GM23338 (cell line): ENCODE results near the gene MLF2. TPM values are rescaled to one million over a fixed set of nuclear protein-coding genes. Genes with fewer than 3 reads are reported as not detected.

Experiments used
- ATAC-seq: fragments of 200-7000 bp; cut with Tn5 transposase; 3 replicates; pipeline ENCODE4 v1.9.1; 2020
- DNase-seq: peaks from one replicate; pipeline ENCODE4 v3.0.0-alpha.2; 2015; ENCODE audit warnings: low spot score
- H2AFZ ChIP-seq: fragments of 200-600 bp; sonication (generic); 2 replicates; pipeline ENCODE4 v1.8.0; 2016; ENCODE audit warnings: antibody characterized with exemption, mild to moderate bottlenecking, moderate library complexity
- H3F3A ChIP-seq: fragments of 200-600 bp; sonication (generic); replicated peaks from 2 replicates; pipeline ENCODE4 v1.8.0; 2017; ENCODE audit warnings: antibody characterized with exemption, mixed run types, low read depth
- H3K27ac ChIP-seq: fragments of 200-600 bp; sonication (generic); 2 replicates; pipeline ENCODE4 v1.6.1; 2016; ENCODE audit warnings: low read depth
- H3K27me3 ChIP-seq: fragments of 200-600 bp; sonication (generic); 2 replicates; pipeline ENCODE4 v1.8.0; 2016; ENCODE audit warnings: mild to moderate bottlenecking, mixed run types, moderate library complexity; ENCODE audit not compliant: insufficient read depth
- H3K36me3 ChIP-seq: fragments of 200-600 bp; sonication (generic); 2 replicates; pipeline ENCODE4 v1.8.0; 2016; ENCODE audit warnings: mild to moderate bottlenecking; ENCODE audit not compliant: insufficient read depth
- H3K4me1 ChIP-seq: fragments of 200-600 bp; sonication (generic); 2 replicates; pipeline ENCODE4 v1.8.0; 2016; ENCODE audit warnings: mild to moderate bottlenecking, moderate library complexity; ENCODE audit not compliant: insufficient read depth
- H3K4me2 ChIP-seq: fragments of 200-600 bp; sonication (generic); 2 replicates; pipeline ENCODE4 v1.7.1; 2017; ENCODE audit warnings: mixed run types
- H3K4me3 ChIP-seq: fragments of 200-600 bp; sonication (generic); 2 replicates; pipeline ENCODE4 v1.6.1; 2016; ENCODE audit warnings: mixed run types
- H3K79me2 ChIP-seq: fragments of 200-600 bp; sonication (generic); replicated peaks from 2 replicates; pipeline ENCODE4 v1.8.0; 2017; ENCODE audit warnings: mild to moderate bottlenecking; ENCODE audit not compliant: insufficient read depth
- H3K9me2 ChIP-seq: fragments of 200-600 bp; sonication (generic); 2 replicates; pipeline ENCODE4 v1.8.0; 2017; ENCODE audit not compliant: insufficient read depth
- H4K20me1 ChIP-seq: fragments of 200-600 bp; sonication (generic); replicated peaks from 2 replicates; pipeline ENCODE4 v1.8.0; 2017; ENCODE audit warnings: mild to moderate bottlenecking; ENCODE audit not compliant: insufficient read depth
- H3K27ac Mint-ChIP-seq: 2 replicates; pipeline ENCODE4 v1.8.0; 2020; ENCODE audit warnings: inconsistent platforms, mild to moderate bottlenecking, moderate library complexity, mixed read lengths
- H3K27me3 Mint-ChIP-seq: 3 replicates; pipeline ENCODE4 v1.8.0; 2022; ENCODE audit warnings: low read depth, mild to moderate bottlenecking, moderate library complexity, mixed read lengths, inconsistent platforms; ENCODE audit not compliant: insufficient read depth, poor library complexity
- H3K36me3 Mint-ChIP-seq: 3 replicates; pipeline ENCODE4 v1.8.0; 2021; ENCODE audit warnings: low read depth, mild to moderate bottlenecking, inconsistent platforms, moderate library complexity, mixed read lengths
- H3K4me1 Mint-ChIP-seq: 3 replicates; pipeline ENCODE4 v1.8.0; 2020; ENCODE audit warnings: mild to moderate bottlenecking, inconsistent platforms, mixed read lengths
- H3K4me3 Mint-ChIP-seq: 3 replicates; pipeline ENCODE4 v1.8.0; 2021; ENCODE audit warnings: moderate library complexity, mild to moderate bottlenecking, inconsistent platforms, mixed read lengths
- H3K9me3 Mint-ChIP-seq: 3 replicates; pipeline ENCODE4 v1.8.0; 2020; ENCODE audit warnings: moderate library complexity, mild to moderate bottlenecking, inconsistent platforms, mixed read lengths
- CREB1 ChIP-seq: fragments of 250-450 bp; sonication (Bioruptor Pico); IDR thresholded peaks from 2 replicates; pipeline ENCODE4 v1.5.0; 2020; ENCODE audit warnings: low read depth, mild to moderate bottlenecking, moderate library complexity
- CTCF ChIP-seq, 2 experiments: fragments of 200-600 bp in 1 of 2; sonication (generic) in 1 of 2; conservative IDR thresholded peaks; 2 replicates each; pipeline versions ENCODE4 v1.5.1 to v1.6.1; 2016 to 2017; ENCODE audit warnings: antibody characterized with exemption in 2 of 2, low read depth in 2 of 2, mild to moderate bottlenecking in 2 of 2, moderate library complexity in 1 of 2
- ETS1 ChIP-seq: IDR thresholded peaks from 2 replicates; pipeline ENCODE4 v1.6.1; 2016; ENCODE audit warnings: antibody characterized with exemption
- EZH2 ChIP-seq: fragments of 200-600 bp; sonication (generic); IDR thresholded peaks from one replicate; pipeline ENCODE4 v1.8.0; 2017; ENCODE audit warnings: antibody characterized with exemption, mild to moderate bottlenecking, low read depth; ENCODE audit not compliant: unreplicated experiment
- EZH2phosphoT487 ChIP-seq: fragments of 200-600 bp; sonication (generic); IDR thresholded peaks from one replicate; pipeline ENCODE4 v1.8.1; 2018; ENCODE audit warnings: antibody characterized with exemption; ENCODE audit not compliant: unreplicated experiment
- JUNB ChIP-seq: IDR thresholded peaks from one replicate; pipeline ENCODE4 v1.6.1; 2016; ENCODE audit warnings: antibody characterized with exemption; ENCODE audit not compliant: unreplicated experiment
- NANOG ChIP-seq: IDR thresholded peaks from 2 replicates; pipeline ENCODE4 v1.6.1; 2016; ENCODE audit warnings: antibody characterized with exemption, borderline replicate concordance
- POLR2AphosphoS5 ChIP-seq: IDR thresholded peaks from 2 replicates; pipeline ENCODE4 v1.6.1; 2016; ENCODE audit warnings: antibody characterized with exemption, low read depth
- STAT1 ChIP-seq: IDR thresholded peaks from one replicate; pipeline ENCODE4 v1.6.1; 2016; ENCODE audit warnings: antibody characterized with exemption; ENCODE audit not compliant: unreplicated experiment
- ZNF114 ChIP-seq: fragments of 250-450 bp; sonication (Bioruptor Pico); IDR thresholded peaks from 2 replicates; pipeline ENCODE4 v1.5.0; 2020; ENCODE audit warnings: mild to moderate bottlenecking, moderate library complexity
- ZNF331 ChIP-seq: fragments of 250-450 bp; sonication (Bioruptor Pico); IDR thresholded peaks from 2 replicates; pipeline ENCODE4 v1.5.0; 2020; ENCODE audit warnings: low read depth, mild to moderate bottlenecking, moderate library complexity
- polyA plus RNA-seq: library from polyadenylated mRNA; unstranded; fragments of >200 nt; fragmentation: Nextera tagmentation; extraction: Ambion mirVana; gene quantifications from 2 replicates; pipeline ENCODE4 v1.2.1, GENCODE V29; 2016
- total RNA-seq: library from RNA; depleted of rRNA; stranded (reverse); fragments of >200 nt; shearing (Covaris generic); gene quantifications from 2 replicates; pipeline ENCODE4 v1.2.3, GENCODE V29; 2014
- TF ChIP-seq, protein P1 (sequence below): fragments of 250-450 bp; sonication (Bioruptor Pico); IDR thresholded peaks from 2 replicates; pipeline ENCODE4 v1.5.0; 2020; ENCODE audit warnings: mild to moderate bottlenecking, moderate library complexity
- TF ChIP-seq, protein P2 (sequence below): IDR thresholded peaks from one replicate; pipeline ENCODE4 v1.6.1; 2018; ENCODE audit warnings: antibody characterized with exemption; ENCODE audit not compliant: unreplicated experiment

MLF2 gene
- total and polyA plus RNA-seq, 2 experiments from 2014 or later, result 280 to 289 TPM

DNA sequence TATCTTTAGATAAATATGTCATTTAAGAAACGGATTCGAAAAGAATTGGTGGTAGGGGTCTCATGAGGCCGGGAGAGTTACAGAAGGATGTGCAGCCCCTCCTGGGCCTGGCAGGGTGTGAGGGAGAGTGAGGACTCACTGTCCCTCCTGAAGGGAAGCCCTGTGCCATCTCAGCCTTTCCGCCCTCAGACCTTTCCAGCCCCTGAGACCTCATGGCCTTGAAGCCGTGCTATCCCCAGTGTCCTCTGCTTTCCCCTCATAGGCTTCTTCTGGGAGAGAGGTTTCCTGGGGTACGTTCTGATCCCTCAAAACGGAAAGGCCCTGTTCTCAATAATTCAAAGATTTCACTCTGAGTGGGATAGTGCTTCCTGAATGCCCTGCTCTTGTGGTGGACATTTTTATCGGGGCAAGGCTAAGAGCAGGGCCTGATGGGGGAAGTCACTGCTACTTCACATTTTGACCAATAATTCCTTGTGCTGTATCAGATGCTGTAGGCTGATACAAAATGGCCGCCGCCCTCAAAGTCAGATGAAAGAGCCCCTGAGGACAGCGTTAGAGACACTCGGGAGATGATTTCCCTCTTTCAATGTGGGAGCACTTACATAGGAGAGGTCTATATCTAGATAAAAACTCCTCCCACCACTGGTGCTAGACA is 37.7 kb upstream of the MLF2 start:
- H3K36me3 Mint-ChIP-seq, result no peaks in the 10 kb centered on the region; the same call in 2 of the 3 replicates
- H3K27ac ChIP-seq, result no peak overlapping the region
- H3K4me3 ChIP-seq, result no peak overlapping the region
- ATAC-seq (no peak), DNase-seq (no peak)
- no peaks in the 10 kb centered on the region for H4K20me1 ChIP-seq
- no peak overlapping the region for H3K27ac Mint-ChIP-seq
- no peaks in the 10 kb centered on the region for H3F3A ChIP-seq
- H3K79me2 ChIP-seq, result no peaks in the 10 kb centered on the region
- no peaks in the 10 kb centered on the region for H3K36me3 ChIP-seq
- H3K4me1 ChIP-seq, result peaks cover 22% of the 10 kb centered on the region
- peaks cover 12% of the 10 kb centered on the region for H3K27me3 Mint-ChIP-seq
- TF ChIP-seq POLR2AphosphoS5, result no peak
- no peak for TF ChIP-seq CREB1 (CRISPR knock-in tag)
- no peak for TF ChIP-seq ZNF331 (CRISPR knock-in tag)
- no peak for TF ChIP-seq ETS1
- no peak for TF ChIP-seq CTCF (conservative IDR thresholded peaks at IDR 0.05; ENCODE audit: low read depth in 2 of 2)
- TF ChIP-seq, protein P1, sequence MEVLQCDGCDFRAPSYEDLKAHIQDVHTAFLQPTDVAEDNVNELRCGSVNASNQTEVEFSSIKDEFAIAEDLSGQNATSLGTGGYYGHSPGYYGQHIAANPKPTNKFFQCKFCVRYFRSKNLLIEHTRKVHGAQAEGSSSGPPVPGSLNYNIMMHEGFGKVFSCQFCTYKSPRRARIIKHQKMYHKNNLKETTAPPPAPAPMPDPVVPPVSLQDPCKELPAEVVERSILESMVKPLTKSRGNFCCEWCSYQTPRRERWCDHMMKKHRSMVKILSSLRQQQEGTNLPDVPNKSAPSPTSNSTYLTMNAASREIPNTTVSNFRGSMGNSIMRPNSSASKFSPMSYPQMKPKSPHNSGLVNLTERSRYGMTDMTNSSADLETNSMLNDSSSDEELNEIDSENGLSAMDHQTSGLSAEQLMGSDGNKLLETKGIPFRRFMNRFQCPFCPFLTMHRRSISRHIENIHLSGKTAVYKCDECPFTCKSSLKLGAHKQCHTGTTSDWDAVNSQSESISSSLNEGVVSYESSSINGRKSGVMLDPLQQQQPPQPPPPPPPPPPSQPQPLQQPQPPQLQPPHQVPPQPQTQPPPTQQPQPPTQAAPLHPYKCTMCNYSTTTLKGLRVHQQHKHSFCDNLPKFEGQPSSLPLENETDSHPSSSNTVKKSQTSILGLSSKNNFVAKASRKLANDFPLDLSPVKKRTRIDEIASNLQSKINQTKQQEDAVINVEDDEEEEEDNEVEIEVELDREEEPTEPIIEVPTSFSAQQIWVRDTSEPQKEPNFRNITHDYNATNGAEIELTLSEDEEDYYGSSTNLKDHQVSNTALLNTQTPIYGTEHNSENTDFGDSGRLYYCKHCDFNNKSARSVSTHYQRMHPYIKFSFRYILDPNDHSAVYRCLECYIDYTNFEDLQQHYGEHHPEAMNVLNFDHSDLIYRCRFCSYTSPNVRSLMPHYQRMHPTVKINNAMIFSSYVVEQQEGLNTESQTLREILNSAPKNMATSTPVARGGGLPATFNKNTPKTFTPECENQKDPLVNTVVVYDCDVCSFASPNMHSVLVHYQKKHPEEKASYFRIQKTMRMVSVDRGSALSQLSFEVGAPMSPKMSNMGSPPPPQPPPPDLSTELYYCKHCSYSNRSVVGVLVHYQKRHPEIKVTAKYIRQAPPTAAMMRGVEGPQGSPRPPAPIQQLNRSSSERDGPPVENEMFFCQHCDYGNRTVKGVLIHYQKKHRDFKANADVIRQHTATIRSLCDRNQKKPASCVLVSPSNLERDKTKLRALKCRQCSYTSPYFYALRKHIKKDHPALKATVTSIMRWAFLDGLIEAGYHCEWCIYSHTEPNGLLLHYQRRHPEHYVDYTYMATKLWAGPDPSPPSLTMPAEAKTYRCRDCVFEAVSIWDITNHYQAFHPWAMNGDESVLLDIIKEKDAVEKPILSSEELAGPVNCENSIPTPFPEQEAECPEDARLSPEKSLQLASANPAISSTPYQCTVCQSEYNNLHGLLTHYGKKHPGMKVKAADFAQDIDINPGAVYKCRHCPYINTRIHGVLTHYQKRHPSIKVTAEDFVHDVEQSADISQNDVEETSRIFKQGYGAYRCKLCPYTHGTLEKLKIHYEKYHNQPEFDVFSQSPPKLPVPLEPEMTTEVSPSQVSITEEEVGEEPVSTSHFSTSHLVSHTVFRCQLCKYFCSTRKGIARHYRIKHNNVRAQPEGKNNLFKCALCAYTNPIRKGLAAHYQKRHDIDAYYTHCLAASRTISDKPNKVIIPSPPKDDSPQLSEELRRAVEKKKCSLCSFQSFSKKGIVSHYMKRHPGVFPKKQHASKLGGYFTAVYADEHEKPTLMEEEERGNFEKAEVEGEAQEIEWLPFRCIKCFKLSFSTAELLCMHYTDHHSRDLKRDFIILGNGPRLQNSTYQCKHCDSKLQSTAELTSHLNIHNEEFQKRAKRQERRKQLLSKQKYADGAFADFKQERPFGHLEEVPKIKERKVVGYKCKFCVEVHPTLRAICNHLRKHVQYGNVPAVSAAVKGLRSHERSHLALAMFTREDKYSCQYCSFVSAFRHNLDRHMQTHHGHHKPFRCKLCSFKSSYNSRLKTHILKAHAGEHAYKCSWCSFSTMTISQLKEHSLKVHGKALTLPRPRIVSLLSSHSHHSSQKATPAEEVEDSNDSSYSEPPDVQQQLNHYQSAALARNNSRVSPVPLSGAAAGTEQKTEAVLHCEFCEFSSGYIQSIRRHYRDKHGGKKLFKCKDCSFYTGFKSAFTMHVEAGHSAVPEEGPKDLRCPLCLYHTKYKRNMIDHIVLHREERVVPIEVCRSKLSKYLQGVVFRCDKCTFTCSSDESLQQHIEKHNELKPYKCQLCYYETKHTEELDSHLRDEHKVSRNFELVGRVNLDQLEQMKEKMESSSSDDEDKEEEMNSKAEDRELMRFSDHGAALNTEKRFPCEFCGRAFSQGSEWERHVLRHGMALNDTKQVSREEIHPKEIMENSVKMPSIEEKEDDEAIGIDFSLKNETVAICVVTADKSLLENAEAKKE (CRISPR knock-in tag), result no peak
- no peak for TF ChIP-seq STAT1
- no peak for TF ChIP-seq EZH2
- no peak for TF ChIP-seq ZNF114 (CRISPR knock-in tag)
- no peak for TF ChIP-seq NANOG
- TF ChIP-seq JUNB, result no peak
- no peak for TF ChIP-seq EZH2phosphoT487
- TF ChIP-seq, protein P2, sequence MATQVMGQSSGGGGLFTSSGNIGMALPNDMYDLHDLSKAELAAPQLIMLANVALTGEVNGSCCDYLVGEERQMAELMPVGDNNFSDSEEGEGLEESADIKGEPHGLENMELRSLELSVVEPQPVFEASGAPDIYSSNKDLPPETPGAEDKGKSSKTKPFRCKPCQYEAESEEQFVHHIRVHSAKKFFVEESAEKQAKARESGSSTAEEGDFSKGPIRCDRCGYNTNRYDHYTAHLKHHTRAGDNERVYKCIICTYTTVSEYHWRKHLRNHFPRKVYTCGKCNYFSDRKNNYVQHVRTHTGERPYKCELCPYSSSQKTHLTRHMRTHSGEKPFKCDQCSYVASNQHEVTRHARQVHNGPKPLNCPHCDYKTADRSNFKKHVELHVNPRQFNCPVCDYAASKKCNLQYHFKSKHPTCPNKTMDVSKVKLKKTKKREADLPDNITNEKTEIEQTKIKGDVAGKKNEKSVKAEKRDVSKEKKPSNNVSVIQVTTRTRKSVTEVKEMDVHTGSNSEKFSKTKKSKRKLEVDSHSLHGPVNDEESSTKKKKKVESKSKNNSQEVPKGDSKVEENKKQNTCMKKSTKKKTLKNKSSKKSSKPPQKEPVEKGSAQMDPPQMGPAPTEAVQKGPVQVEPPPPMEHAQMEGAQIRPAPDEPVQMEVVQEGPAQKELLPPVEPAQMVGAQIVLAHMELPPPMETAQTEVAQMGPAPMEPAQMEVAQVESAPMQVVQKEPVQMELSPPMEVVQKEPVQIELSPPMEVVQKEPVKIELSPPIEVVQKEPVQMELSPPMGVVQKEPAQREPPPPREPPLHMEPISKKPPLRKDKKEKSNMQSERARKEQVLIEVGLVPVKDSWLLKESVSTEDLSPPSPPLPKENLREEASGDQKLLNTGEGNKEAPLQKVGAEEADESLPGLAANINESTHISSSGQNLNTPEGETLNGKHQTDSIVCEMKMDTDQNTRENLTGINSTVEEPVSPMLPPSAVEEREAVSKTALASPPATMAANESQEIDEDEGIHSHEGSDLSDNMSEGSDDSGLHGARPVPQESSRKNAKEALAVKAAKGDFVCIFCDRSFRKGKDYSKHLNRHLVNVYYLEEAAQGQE, result no peak
- H3K4me2 ChIP-seq, result no peak overlapping the region
- peaks cover 29% of the 10 kb centered on the region for H3K4me1 Mint-ChIP-seq
- H3K4me3 Mint-ChIP-seq, result no peak overlapping the region
- no peaks in the 10 kb centered on the region for H3K9me2 ChIP-seq
- no peak overlapping the region; the same call in 1 of the 2 replicates for H2AFZ ChIP-seq
- H3K27me3 ChIP-seq, result no peaks in the 10 kb centered on the region
- H3K9me3 Mint-ChIP-seq, result no peaks in the 10 kb centered on the region
